ENCODE data around the gene RCBTB1. TPM values are rescaled to one million over a fixed set of nuclear protein-coding genes. Genes with fewer than 3 reads are reported as not detected.

Gene RCBTB1
- total and polyA plus RNA-seq, 10 of the 15 experiments (the other 5 are each of a cell fraction or from before 2014, with no cell fraction given): 5.1 to 13.5 (median 11.2) TPM

DNA sequence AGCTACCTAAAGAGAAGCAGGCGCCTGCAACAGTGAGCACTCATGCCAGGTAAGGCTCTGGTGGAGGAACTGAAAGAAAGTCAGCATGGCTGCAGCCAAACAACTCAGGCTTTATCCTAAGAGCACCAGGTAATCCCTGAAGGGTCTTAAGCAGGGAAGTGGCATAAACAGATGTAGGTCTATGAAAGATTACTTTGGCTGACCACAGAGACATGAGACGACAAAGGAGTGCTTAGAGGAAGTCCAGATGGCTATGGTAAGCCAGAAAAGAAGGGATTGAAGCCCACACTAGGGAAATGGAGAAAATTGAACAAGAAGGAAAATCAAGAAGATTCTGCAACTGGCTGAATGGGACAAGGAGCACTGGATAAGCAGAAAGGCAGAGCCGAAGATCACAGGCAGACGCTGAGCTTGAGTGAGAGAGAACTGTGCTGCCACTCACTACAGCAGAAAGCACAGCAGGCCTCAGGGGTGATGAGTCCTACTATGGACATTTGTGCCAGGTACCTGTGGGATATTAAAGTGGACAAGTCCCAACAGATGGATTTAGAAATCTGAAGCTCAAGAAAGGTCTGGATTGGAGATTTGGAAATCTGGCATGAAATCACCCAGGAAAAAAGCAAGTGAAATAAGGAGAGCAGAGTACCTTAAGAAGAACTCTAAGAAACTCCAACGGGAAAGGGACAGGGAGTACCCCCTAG, 4.2 kb downstream of the RCBTB1 start:
- Histone ChIP-seq H3K9me3 (replicated peaks; ENCODE audit: control insufficient read depth, insufficient read depth, low read length) (no peaks in the 10 kb centered on the region), H3K4me2 (ENCODE audit: control insufficient read depth, insufficient read depth) (no peak overlapping the region; the same call in 1 of the 2 replicates), H3K4me3 (no peak overlapping the region), H3K79me2 (ENCODE audit: control insufficient read depth, insufficient read depth, low read length) (peaks cover 3% of the 10 kb centered on the region), H3K27me3 (replicated peaks in 1 of 2; ENCODE audit: control insufficient read depth in 2 of 2, insufficient read depth in 2 of 2, low read length in 1 of 2) (no peaks in the 10 kb centered on the region), H2AFZ (ENCODE audit: control insufficient read depth, low read depth, low read length) (no peak overlapping the region), H3K4me1 (ENCODE audit: control insufficient read depth, insufficient read depth, low read length) (no peaks in the 10 kb centered on the region; the same call in 1 of the 2 replicates), H4K20me1 (ENCODE audit: control insufficient read depth, insufficient read depth) (no peaks in the 10 kb centered on the region), H3K36me3 (ENCODE audit: control insufficient read depth in 2 of 2, insufficient read depth in 2 of 2, low read length in 1 of 2) (peaks cover 0 to 3% of the 10 kb centered on the region in 2 experiments; a peak in 1 of 4 replicates), H3K9ac (ENCODE audit: control insufficient read depth, insufficient read depth, low read length) (no peak overlapping the region), H3K27ac (ENCODE audit: control insufficient read depth, insufficient read depth) (no peak overlapping the region)
- ChIA-PET CTCF (no interaction called here), POLR2A (no interaction called here), SMC1A (ENCODE audit: uncharacterized antibody, unreplicated experiment) (no interaction called here), RAD21 (ENCODE audit: unreplicated experiment) (no interaction called here)
- intact Hi-C loops (cut with micrococcal nuclease; ENCODE audit: unreplicated experiment): no loop called here
- no peak for FAIRE-seq
- no peak for ATAC-seq
- in situ Hi-C loops (cut with MboI): no loop called here
- DNase-seq (ENCODE audit: low read depth, low spot score): no peak
- 86% methylated on average over 5 of the region's 5 CpGs for WGBS (ENCODE audit: insufficient coverage, insufficient replicate concordance, low lambda C conversion rate, missing lambda C conversion rate)
- no TSS peak for BruUV-seq (replicated peaks)
- TF ChIP-seq HDGF (IDR thresholded peaks at IDR 0.05): no peak
- no peak for TF ChIP-seq SIX5 (IDR thresholded peaks at IDR 0.05; ENCODE audit: low read depth, low read length, severe bottlenecking)
- TF ChIP-seq NR2C1 (IDR thresholded peaks at IDR 0.05): no peak
- TF ChIP-seq NR2C2 (IDR thresholded peaks at IDR 0.05; ENCODE audit: borderline replicate concordance, control insufficient read depth, insufficient read length, low read depth): no peak
- no peak for TF ChIP-seq ZBED1 (IDR thresholded peaks at IDR 0.05; ENCODE audit: borderline replicate concordance)

DNA sequence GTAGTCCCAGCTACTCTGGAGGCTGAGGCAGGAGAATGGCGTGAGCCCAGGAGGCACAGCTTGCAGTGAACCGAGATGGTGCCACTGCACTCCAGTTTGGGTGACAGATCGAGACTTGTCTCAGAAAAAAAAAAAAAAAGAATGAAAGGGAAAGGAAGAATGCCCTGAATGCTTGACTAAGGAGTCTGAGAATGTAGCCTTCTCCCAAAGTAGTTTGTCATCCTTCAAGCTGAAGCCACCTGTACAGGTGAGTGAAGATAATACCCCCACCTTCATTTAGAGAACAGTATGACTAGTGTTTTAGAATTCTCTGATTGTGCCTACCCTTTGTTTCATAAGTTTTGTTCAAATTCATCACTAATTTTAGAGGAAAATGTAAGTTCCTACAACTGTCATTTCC, 5.9 kb downstream of the RCBTB1 start:
- peaks cover 0 to 3% of the 10 kb centered on the region in 2 experiments; a peak in 1 of 4 replicates for H3K36me3 ChIP-seq (ENCODE audit: control insufficient read depth in 2 of 2, insufficient read depth in 2 of 2, low read length in 1 of 2)
- in situ Hi-C loops (cut with MboI): no loop called here
- no peak overlapping the region for H3K4me3 ChIP-seq
- no peaks in the 10 kb centered on the region for H4K20me1 ChIP-seq (ENCODE audit: control insufficient read depth, insufficient read depth)
- intact Hi-C loops (cut with micrococcal nuclease; ENCODE audit: unreplicated experiment): no loop called here
- ChIA-PET SMC1A (ENCODE audit: uncharacterized antibody, unreplicated experiment) (no interaction called here), POLR2A (no interaction called here), RAD21 (ENCODE audit: unreplicated experiment) (no interaction called here), CTCF (no interaction called here)
- no peaks in the 10 kb centered on the region for H3K27me3 ChIP-seq (replicated peaks in 1 of 2; ENCODE audit: control insufficient read depth in 2 of 2, insufficient read depth in 2 of 2, low read length in 1 of 2)
- H3K4me2 ChIP-seq (ENCODE audit: control insufficient read depth, insufficient read depth): no peak overlapping the region
- H3K79me2 ChIP-seq (ENCODE audit: control insufficient read depth, insufficient read depth, low read length): peaks cover under 1% of the 10 kb centered on the region; the same call in 1 of the 2 replicates
- no TSS peak for BruUV-seq (replicated peaks)
- ATAC-seq: no peak
- H3K9ac ChIP-seq (ENCODE audit: control insufficient read depth, insufficient read depth, low read length): no peak overlapping the region
- no peak overlapping the region for H2AFZ ChIP-seq (ENCODE audit: control insufficient read depth, low read depth, low read length)
- WGBS (ENCODE audit: insufficient coverage, insufficient replicate concordance, low lambda C conversion rate, missing lambda C conversion rate): 79% methylated on average over 2 of the region's 3 CpGs
- H3K27ac ChIP-seq (ENCODE audit: control insufficient read depth, insufficient read depth): no peak overlapping the region
- no peaks in the 10 kb centered on the region; the same call in 1 of the 2 replicates for H3K4me1 ChIP-seq (ENCODE audit: control insufficient read depth, insufficient read depth, low read length)
- no peaks in the 10 kb centered on the region for H3K9me3 ChIP-seq (replicated peaks; ENCODE audit: control insufficient read depth, insufficient read depth, low read length)
- DNase-seq (ENCODE audit: low read depth, low spot score): no peak
- FAIRE-seq: no peak
- TF ChIP-seq, protein P1, sequence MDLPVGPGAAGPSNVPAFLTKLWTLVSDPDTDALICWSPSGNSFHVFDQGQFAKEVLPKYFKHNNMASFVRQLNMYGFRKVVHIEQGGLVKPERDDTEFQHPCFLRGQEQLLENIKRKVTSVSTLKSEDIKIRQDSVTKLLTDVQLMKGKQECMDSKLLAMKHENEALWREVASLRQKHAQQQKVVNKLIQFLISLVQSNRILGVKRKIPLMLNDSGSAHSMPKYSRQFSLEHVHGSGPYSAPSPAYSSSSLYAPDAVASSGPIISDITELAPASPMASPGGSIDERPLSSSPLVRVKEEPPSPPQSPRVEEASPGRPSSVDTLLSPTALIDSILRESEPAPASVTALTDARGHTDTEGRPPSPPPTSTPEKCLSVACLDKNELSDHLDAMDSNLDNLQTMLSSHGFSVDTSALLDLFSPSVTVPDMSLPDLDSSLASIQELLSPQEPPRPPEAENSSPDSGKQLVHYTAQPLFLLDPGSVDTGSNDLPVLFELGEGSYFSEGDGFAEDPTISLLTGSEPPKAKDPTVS (IDR thresholded peaks at IDR 0.05; ENCODE audit: low read depth, low read length): no peak
- TF ChIP-seq SREBF2 (IDR thresholded peaks at IDR 0.05; ENCODE audit: low read length) (no peak), MYB (IDR thresholded peaks at IDR 0.05; ENCODE audit: borderline replicate concordance, low read depth, low read length) (no peak), RB1 (IDR thresholded peaks at IDR 0.05; ENCODE audit: borderline replicate concordance) (no peak), NR2C2 (IDR thresholded peaks at IDR 0.05; ENCODE audit: borderline replicate concordance, control insufficient read depth, insufficient read length, low read depth) (no peak), TBL1XR1 (IDR thresholded peaks at IDR 0.05; ENCODE audit: low read depth, low read length) (no peak)
- TF ChIP-seq, protein P2, sequence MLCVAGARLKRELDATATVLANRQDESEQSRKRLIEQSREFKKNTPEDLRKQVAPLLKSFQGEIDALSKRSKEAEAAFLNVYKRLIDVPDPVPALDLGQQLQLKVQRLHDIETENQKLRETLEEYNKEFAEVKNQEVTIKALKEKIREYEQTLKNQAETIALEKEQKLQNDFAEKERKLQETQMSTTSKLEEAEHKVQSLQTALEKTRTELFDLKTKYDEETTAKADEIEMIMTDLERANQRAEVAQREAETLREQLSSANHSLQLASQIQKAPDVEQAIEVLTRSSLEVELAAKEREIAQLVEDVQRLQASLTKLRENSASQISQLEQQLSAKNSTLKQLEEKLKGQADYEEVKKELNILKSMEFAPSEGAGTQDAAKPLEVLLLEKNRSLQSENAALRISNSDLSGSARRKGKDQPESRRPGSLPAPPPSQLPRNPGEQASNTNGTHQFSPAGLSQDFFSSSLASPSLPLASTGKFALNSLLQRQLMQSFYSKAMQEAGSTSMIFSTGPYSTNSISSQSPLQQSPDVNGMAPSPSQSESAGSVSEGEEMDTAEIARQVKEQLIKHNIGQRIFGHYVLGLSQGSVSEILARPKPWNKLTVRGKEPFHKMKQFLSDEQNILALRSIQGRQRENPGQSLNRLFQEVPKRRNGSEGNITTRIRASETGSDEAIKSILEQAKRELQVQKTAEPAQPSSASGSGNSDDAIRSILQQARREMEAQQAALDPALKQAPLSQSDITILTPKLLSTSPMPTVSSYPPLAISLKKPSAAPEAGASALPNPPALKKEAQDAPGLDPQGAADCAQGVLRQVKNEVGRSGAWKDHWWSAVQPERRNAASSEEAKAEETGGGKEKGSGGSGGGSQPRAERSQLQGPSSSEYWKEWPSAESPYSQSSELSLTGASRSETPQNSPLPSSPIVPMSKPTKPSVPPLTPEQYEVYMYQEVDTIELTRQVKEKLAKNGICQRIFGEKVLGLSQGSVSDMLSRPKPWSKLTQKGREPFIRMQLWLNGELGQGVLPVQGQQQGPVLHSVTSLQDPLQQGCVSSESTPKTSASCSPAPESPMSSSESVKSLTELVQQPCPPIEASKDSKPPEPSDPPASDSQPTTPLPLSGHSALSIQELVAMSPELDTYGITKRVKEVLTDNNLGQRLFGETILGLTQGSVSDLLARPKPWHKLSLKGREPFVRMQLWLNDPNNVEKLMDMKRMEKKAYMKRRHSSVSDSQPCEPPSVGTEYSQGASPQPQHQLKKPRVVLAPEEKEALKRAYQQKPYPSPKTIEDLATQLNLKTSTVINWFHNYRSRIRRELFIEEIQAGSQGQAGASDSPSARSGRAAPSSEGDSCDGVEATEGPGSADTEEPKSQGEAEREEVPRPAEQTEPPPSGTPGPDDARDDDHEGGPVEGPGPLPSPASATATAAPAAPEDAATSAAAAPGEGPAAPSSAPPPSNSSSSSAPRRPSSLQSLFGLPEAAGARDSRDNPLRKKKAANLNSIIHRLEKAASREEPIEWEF (IDR thresholded peaks at IDR 0.05; ENCODE audit: insufficient replicate concordance, low read depth, low read length): no peak

Data from GM12878 (cell line).